Measurements from ENCODE around the gene CACNA2D3.

CACNA2D3 gene

GRCh38 chr3:54712539-54712938 is 590.2 kb downstream of the CACNA2D3 start:
- no peak for DNase-seq

GRCh38 chr3:54713031-54713430 is 590.7 kb downstream of the CACNA2D3 start:
- DNase-seq: no peak

GRCh38 chr3:54713455-54713854 is 591.1 kb downstream of the CACNA2D3 start:
- no peak for DNase-seq

GRCh38 chr3:54714035-54714434 is 591.7 kb downstream of the CACNA2D3 start:
- no peak for DNase-seq

GRCh38 chr3:54717506-54717905 is 595.2 kb downstream of the CACNA2D3 start:
- no peak for DNase-seq

GRCh38 chr3:54719914-54720313 is 597.6 kb downstream of the CACNA2D3 start:
- DNase-seq: no peak

- DNase-seq: no peak
Observed at GRCh38 chr3:54720604-54721003, 598.3 kb downstream of the CACNA2D3 start.

- DNase-seq: no peak
Observed at GRCh38 chr3:54731732-54732445, 609.5 kb downstream of the CACNA2D3 start.

- no peak for DNase-seq
Observed at GRCh38 chr3:54733106-54734006, 611.0 kb downstream of the CACNA2D3 start.

GRCh38 chr3:54736459-54736858 is 614.1 kb downstream of the CACNA2D3 start:
- DNase-seq: no peak

GRCh38 chr3:54743755-54744154 is 621.4 kb downstream of the CACNA2D3 start:
- DNase-seq: no peak

GRCh38 chr3:54744291-54744690 is 621.9 kb downstream of the CACNA2D3 start:
- no peak for DNase-seq

GRCh38 chr3:54745843-54746242 is 623.5 kb downstream of the CACNA2D3 start:
- DNase-seq: no peak

GRCh38 chr3:54746722-54747121 is 624.4 kb downstream of the CACNA2D3 start:
- no peak for DNase-seq

- no peak for DNase-seq
Observed at GRCh38 chr3:54755756-54756155, 633.4 kb downstream of the CACNA2D3 start.

GRCh38 chr3:54756330-54756731 is 634.0 kb downstream of the CACNA2D3 start:
- no peak for DNase-seq

GRCh38 chr3:54758461-54758860 is 636.1 kb downstream of the CACNA2D3 start:
- no peak for DNase-seq

GRCh38 chr3:54759166-54759565 is 636.8 kb downstream of the CACNA2D3 start:
- no peak for DNase-seq

GRCh38 chr3:54760201-54760600 is 637.8 kb downstream of the CACNA2D3 start:
- DNase-seq: no peak

GRCh38 chr3:54761637-54762036 is 639.3 kb downstream of the CACNA2D3 start:
- DNase-seq: no peak

GRCh38 chr3:54764911-54765310 is 642.6 kb downstream of the CACNA2D3 start:
- DNase-seq: no peak

GRCh38 chr3:54771050-54771449 is 648.7 kb downstream of the CACNA2D3 start:
- DNase-seq: no peak

GRCh38 chr3:54772051-54772450 is 649.7 kb downstream of the CACNA2D3 start:
- no peak for DNase-seq

GRCh38 chr3:54772746-54773145 is 650.4 kb downstream of the CACNA2D3 start:
- no peak for DNase-seq
